Stimulated activated CD4-positive, alpha-beta T cell treated with anti-CD3 and anti-CD28 coated beads, Interleukin-1b, Interleukin-23, amount 100 ng/mL, for 48 hours (primary cell): ENCODE measurements around the gene UNC13B.

ENCODE experiments used
- DNase-seq: peaks from one replicate; pipeline ENCODE4 v3.0.0-alpha.2; 2020

UNC13B gene

GRCh38 chr9:35452481-35452880 is 290.7 kb downstream of the UNC13B start:
- no peak for DNase-seq

DNA sequence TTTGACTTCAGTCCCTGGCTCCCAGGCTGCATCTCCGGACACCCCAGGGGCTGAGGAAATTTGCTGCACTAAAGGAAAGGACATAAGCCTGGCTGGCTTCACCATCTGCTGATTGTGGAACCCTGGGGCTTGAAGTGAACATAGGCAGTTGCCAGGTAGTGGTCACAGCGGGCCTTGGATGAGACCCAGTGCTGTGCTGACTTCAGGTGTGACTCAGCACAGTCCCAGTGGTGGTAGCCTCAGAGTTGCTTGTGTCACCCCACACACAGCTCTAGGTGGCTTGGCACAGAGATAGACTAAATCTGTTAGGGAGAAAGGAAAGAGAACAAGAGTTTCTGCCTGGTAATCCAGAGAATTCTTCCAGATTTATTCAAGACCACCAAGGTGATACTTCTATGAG is 292.0 kb downstream of the UNC13B start:
- DNase-seq, result no peak
